Activated CD8-positive, alpha-beta T cell treated with anti-CD3 and anti-CD28 coated beads for 36 hours (primary cell): Measurements from ENCODE around the gene TRAF6. TPM values are rescaled to one million over a fixed set of nuclear protein-coding genes. Genes with fewer than 3 reads are reported as not detected.

Source experiments
- ATAC-seq: fragments of 200-7000 bp; cut with Tn5 transposase; one replicate; pipeline ENCODE4 v1.10.0; 2021; ENCODE audit warnings: mild to moderate bottlenecking, moderate library complexity
- CTCF ChIA-PET: fragments of 350-600 bp; sonication (Branson Sonifier 250); formaldehyde crosslinking; loops from one replicate; lab custom pipeline; 2021; ENCODE audit warnings: antibody characterized with exemption; lab: Charles Lee
- POLR2A ChIA-PET: fragments of 350-600 bp; sonication (Branson Sonifier 250); formaldehyde crosslinking; loops from one replicate; lab custom pipeline; 2021; ENCODE audit warnings: antibody characterized with exemption; lab: Charles Lee
- DNase-seq: peaks from one replicate; pipeline ENCODE4 v3.0.0-alpha.2; 2020
- H3K27ac Mint-ChIP-seq: one replicate; pipeline ENCODE4 v1.8.0; 2021; ENCODE audit warnings: mild to moderate bottlenecking, mixed read lengths
- H3K27me3 Mint-ChIP-seq: one replicate; pipeline ENCODE4 v1.8.0; 2021; ENCODE audit warnings: mixed read lengths
- H3K36me3 Mint-ChIP-seq: one replicate; pipeline ENCODE4 v1.8.0; 2021; ENCODE audit warnings: low read depth, mixed read lengths
- H3K4me1 Mint-ChIP-seq: one replicate; pipeline ENCODE4 v1.8.0; 2021; ENCODE audit warnings: low read depth, mixed read lengths
- H3K4me3 Mint-ChIP-seq: one replicate; pipeline ENCODE4 v1.8.0; 2021; ENCODE audit warnings: mild to moderate bottlenecking, moderate library complexity, mixed read lengths
- H3K9me3 Mint-ChIP-seq: one replicate; pipeline ENCODE4 v1.8.0; 2021; ENCODE audit warnings: mixed read lengths
- CTCF ChIP-seq: fragments of 200-600 bp; IDR thresholded peaks from one replicate; pipeline ENCODE4 v1.8.0; 2022; ENCODE audit warnings: antibody characterized with exemption, mild to moderate bottlenecking
- intact Hi-C: fragments of 100-400 bp; cut with micrococcal nuclease; formaldehyde crosslinking; loops from one replicate; pipeline ENCODE4 v1.10.0; 2022
- total RNA-seq, 2 experiments: library from RNA; stranded (reverse); gene quantifications; one replicate each; pipeline ENCODE4 v1.2.3, GENCODE V29; 2021

Gene TRAF6
- total RNA-seq, 2 experiments from 2014 or later = 8.8 to 10.3 TPM

- no peak for TF ChIP-seq CTCF
- intact Hi-C loops = no loop called here
- no peak for ATAC-seq
- Mint-ChIP-seq H3K27ac (no peak overlapping the region), H3K4me1 (peaks cover 3% of the 10 kb centered on the region), H3K9me3 (no peaks in the 10 kb centered on the region), H3K36me3 (no peaks in the 10 kb centered on the region), H3K27me3 (no peaks in the 10 kb centered on the region), H3K4me3 (no peak overlapping the region)
- POLR2A ChIA-PET = no interaction called here
- CTCF ChIA-PET = interaction anchor here (1.3 to 3.0 kb wide), 2 partner anchors 32 to 168 kb away, joined by 3 to 9 read pairs; no protein-coding TSS in a partner anchor
- no peak for DNase-seq
Observed at GRCh38 chr11:36460220-36460619, 49.9 kb downstream of the TRAF6 start.

GRCh38 chr11:36459046-36459445, 51.0 kb downstream of the TRAF6 start:
- intact Hi-C loops = no loop called here
- H3K4me1 Mint-ChIP-seq = peaks cover 3% of the 10 kb centered on the region
- ChIA-PET POLR2A (no interaction called here), CTCF (interaction anchor here (0.8 to 1.6 kb wide), 2 partner anchors 34 to 167 kb away, joined by 3 to 4 read pairs; no protein-coding TSS in a partner anchor)
- no peak for ATAC-seq
- TF ChIP-seq CTCF = no peak
- no peak overlapping the region for H3K4me3 Mint-ChIP-seq
- H3K9me3 Mint-ChIP-seq = no peaks in the 10 kb centered on the region
- no peak overlapping the region for H3K27ac Mint-ChIP-seq
- no peaks in the 10 kb centered on the region for H3K27me3 Mint-ChIP-seq
- no peak for DNase-seq
- H3K36me3 Mint-ChIP-seq = no peaks in the 10 kb centered on the region

GRCh38 chr11:36458129-36458915, 51.8 kb downstream of the TRAF6 start:
- POLR2A ChIA-PET = no interaction called here
- Mint-ChIP-seq H3K4me1 (peaks cover 3% of the 10 kb centered on the region), H3K4me3 (no peak overlapping the region), H3K9me3 (no peaks in the 10 kb centered on the region), H3K27ac (no peak overlapping the region), H3K36me3 (no peaks in the 10 kb centered on the region), H3K27me3 (no peaks in the 10 kb centered on the region)
- CTCF ChIA-PET = interaction anchor here (1.6 kb wide), 1 partner anchor 35 kb away, joined by 4 read pairs; no protein-coding TSS in a partner anchor
- no peak for TF ChIP-seq CTCF
- ATAC-seq (no peak), DNase-seq (no peak)
- intact Hi-C loops = no loop called here

GRCh38 chr11:36456156-36456555, 53.9 kb downstream of the TRAF6 start:
- ATAC-seq (no peak), DNase-seq (no peak)
- Mint-ChIP-seq H3K36me3 (peaks cover 3% of the 10 kb centered on the region), H3K9me3 (no peaks in the 10 kb centered on the region), H3K27me3 (no peaks in the 10 kb centered on the region), H3K27ac (no peak overlapping the region), H3K4me1 (peaks cover 22% of the 10 kb centered on the region), H3K4me3 (no peak overlapping the region)
- intact Hi-C loops = no loop called here
- TF ChIP-seq CTCF = no peak
- ChIA-PET POLR2A (interaction anchor here (0.5 kb wide), 1 partner anchor 9 kb away, joined by 3 read pairs; no protein-coding TSS in a partner anchor), CTCF (interaction anchor here (1.3 to 1.7 kb wide), 2 partner anchors 9 to 37 kb away, joined by 3 to 4 read pairs; no protein-coding TSS in a partner anchor)

GRCh38 chr11:36455658-36456111, 54.4 kb downstream of the TRAF6 start:
- Mint-ChIP-seq H3K27me3 (no peaks in the 10 kb centered on the region), H3K36me3 (peaks cover 3% of the 10 kb centered on the region), H3K27ac (no peak overlapping the region), H3K4me3 (no peak overlapping the region), H3K9me3 (no peaks in the 10 kb centered on the region), H3K4me1 (peaks cover 27% of the 10 kb centered on the region)
- intact Hi-C loops = no loop called here
- DNase-seq (no peak), ATAC-seq (no peak)
- CTCF ChIA-PET = interaction anchor here (1.3 to 1.7 kb wide), 2 partner anchors 9 to 37 kb away, joined by 3 to 4 read pairs; no protein-coding TSS in a partner anchor
- no peak for TF ChIP-seq CTCF
- POLR2A ChIA-PET = interaction anchor here (0.5 kb wide), 1 partner anchor 64 kb away, joined by 3 read pairs; no protein-coding TSS in a partner anchor
